ENCODE results near the gene STAT5B.
"Not testable (repeated sequence)": the region's sequence is repeated elsewhere in the genome, so short reads cannot be mapped to it uniquely, and the experiment has no call there.

The STAT5B gene

DNA sequence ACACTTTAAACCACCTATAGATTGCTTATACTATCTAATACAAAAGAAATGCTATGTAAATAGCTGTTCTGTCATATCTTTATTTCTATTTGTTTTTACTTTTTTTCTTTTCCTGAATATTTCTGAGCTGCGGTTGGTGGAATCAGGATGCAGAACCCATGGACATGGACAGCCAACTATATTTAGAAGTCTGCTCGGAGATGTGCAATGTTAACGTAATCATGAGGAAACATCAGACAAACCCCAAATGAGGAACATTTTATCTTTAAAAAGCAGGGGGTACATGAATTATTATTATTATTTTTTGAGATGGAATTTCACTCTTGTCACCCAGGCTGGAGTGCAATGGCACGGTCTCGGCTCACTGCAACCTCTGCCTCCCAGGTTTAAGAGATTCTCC, 50.5 kb downstream of the STAT5B start:
- no peak for DNase-seq

DNA sequence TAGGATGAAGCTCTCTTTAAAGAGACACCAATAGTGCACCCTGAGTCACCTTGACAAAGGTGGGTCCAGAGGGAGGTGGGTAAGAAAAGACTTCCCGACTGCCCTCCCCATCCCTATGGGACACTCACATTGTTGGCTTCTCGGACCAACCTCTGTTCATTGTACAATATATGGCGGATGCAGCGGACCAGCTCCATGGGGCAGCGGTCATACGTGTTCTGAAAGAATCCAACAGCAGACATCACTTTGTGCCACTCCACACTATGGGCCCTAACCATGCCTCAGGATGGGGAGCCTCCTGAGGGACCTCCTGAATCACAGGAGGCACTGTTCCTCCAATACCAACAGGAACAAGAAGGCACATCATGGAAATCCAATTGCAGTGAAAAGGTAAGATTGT, 51.5 kb downstream of the STAT5B start:
- DNase-seq = no peak

DNA sequence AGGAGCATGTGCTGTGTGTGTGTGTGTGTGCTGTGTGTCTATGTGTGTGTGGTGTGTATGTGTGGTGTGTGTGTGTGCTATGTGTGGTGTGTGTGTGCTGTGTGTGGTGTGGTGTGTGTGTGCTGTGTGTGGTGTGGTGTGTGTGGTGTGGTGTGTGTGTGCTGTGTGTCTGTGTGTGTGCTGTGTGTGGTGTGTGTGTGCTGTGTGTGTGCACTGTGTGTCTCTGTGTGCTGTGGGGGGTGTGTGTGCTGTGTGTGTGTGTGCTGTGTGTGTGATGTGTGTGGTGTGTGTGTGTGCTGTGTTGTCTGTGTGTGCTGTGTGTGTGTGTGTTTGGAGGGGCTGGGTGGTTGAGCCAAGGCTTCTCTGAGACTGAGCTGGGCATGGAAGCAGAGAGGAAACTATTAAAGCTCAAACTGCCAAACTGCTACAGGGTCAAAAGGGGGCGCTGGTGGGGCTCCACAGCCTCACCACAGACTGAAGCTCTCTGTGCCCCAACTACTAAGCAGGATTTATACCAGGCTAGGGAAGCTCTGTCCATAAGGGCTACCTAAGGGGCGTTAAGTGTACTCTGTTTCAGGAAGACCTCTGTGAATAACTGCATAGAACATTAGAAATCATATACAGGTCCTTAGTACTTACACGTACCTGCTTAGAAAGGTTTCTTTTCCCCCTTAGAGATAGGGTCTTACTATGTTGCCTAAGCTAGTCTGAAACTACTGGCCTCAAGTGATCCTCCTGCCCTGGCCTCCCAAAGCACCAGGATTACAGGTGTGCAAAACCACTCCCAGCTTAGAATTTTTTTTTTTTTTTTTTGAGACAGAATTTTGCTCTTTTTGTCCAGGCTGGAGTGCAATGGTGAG, 54.1 kb downstream of the STAT5B start:
- DNase-seq = peak; percentile 69

DNA sequence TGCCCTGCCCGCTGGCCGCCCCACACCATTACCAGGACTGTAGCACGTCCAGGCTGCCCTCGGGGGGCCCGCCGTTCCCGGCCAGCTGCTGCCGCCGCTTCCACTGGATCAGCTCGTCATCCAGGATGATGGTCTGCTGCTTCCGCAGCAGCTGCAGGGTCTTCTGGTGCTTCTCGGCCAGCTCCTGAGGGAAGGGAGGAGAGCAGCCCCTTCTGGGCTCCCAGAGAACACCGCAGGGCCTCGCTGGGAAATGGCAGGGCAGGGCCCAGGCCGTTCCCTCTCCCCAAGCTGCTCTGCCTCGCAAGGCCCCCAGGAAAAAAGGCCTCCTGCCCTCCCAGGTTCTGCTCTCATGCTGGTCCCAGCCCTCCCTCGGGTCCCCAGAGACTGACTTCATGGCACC, 56.9 kb downstream of the STAT5B start:
- DNase-seq = not testable (repeated sequence)

DNA sequence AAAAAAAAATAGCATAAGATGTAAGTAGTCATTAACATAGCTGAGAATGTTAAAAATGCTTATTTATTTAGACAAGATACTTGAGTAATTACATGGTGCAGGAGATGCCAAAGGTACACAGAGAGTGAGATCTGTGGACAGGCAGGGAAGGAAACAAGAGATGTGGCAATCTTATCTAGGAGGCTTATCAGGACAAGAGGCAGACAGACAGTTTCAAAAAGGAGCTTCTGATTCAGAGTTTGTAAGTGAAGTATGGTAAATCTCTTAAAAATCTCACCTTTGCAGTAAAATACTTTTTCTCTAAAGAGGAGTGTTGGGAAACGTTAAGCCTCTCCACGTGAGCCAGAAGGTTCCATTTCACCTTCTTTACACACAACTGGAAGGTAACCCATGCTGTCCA, 62.0 kb downstream of the STAT5B start:
- DNase-seq = no peak

DNA sequence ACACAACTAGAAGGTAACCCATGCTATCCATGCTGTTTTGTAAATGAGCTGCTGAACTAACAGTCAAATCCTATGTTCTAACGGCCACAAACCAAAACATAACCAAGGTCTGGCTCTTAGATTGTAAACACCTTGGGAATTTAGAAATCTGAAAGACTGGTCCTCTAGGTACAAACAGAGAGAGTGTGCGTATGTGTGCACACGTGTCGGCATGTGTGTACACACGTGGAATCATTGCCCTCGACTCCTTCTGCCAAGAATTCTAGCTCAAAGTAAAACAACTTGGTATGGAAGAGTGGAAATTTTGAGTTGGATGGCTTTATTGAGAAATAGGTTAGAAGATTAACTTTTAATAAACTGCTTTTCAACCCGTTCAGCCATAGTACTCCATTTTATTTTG, 63.8 kb downstream of the STAT5B start:
- DNase-seq = no peak

DNA sequence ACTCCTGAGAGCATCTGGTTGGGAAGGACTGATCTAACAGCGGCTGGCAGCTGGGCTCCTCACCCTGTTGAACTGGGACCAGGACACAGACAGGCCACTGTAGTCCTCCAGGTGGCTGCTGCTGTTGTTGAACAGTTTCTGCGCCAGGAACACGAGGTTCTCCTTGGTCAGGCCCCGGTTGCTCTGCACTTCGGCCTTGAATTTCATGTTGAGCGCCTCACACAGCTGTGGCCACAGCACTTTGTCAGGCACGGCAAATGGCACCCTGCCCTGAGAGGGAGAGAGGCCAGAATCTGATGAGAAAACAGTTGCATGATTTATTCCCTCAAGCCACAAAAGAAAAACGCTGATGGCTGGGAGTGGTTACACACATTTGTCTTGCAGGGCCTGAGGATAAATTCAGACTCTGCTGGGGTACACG, 64.3 kb downstream of the STAT5B start:
- not testable (repeated sequence) for DNase-seq

DNA sequence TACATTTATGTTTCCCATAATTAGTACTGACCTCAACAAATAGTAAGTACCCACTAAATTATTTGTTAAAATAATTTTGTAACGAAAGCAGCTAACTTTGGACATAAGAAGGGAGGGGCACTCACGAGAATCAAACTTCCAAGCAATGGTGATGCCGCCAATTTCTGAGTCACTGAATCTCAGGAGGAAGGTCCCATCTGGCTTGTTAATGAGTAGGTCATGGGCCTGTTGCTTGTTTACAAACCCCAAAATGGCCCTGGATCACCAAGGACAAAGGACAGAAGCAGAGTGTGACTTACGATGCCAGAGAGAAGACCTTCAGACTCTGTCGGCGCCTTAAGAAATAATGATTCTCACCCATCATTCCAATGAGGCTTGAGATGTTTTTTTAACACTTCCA, 66.1 kb downstream of the STAT5B start:
- DNase-seq = no peak

DNA sequence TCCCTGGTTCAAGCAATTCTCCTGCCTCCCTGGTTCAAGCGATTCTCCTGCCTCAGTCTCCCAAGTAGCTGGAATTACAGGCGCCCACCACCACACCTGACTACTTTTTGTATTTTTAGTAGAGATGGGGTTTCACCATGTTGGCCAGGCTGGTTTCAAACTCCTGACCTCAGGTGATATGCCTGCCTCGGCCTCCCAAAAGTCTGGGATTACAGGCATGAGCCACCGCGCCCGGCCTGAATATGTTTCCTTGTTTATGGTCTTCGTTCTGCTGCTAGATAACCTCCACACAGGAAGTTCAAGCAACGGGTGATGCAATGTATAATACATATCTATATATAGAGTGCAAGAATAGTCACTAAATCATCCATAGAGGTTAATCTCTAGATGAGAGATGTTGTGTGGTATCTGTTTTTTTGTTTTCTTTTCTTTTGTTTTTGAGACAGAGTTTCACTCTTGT, 70.0 kb downstream of the STAT5B start:
- not testable (repeated sequence) for DNase-seq

DNA sequence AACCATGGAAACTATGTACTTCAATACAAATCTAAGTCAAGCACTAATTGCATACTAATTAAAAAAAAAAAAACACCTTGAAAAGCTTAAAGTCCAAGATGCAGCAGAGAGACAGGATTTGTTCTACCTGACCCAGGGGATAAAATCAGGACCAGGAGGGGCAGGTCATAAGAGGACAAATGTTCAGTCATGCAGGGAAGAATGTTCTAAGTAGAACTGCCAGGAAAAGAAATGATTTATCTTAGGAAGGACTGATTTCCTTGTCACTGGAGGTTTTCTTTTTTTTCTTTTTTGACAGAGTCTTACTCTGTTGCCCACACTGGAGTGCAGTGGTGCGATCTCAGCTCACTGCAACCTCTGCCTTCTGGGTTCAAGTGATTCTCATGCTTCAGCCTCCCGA, 72.8 kb downstream of the STAT5B start:
- DNase-seq = no peak

DNA sequence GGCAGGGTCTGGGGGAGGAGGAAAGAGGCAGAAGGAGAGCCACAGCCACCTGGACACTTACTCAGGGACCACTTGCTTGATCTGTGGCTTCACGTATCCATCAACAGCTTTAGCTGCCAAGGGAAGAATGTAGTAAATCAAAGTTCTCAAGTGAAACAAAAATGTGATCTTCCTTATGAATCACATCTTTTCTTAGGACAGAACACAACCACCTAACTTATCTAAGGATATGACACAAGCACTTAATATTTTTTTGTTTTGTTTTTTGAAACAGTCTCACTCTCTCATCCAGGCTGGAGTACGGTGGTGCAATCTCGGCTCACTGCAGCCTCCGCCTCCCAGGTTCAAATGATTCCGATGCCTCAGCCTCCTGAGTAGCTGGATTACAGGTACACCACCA, 73.5 kb downstream of the STAT5B start:
- no peak for DNase-seq

DNA sequence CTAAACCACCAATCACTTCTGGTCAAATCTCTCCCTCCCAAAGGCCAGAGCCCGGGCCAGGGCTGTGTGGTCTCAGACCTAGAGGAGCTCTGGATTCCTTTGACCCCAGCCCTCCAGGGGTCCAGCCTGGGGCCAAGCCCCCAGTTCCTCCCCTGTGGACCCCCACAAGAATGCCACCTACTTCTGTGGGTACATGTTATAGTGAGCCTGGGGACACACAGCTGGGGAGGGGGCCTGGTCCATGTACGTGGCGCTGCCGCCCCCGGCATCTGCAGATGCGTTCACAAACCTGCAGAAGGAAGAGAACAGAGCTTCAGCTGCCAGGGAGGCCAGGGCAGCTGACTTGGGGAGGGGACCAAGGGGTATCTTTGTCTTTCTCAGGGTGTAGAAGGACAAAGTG, 74.0 kb downstream of the STAT5B start:
- DNase-seq = no peak

DNA sequence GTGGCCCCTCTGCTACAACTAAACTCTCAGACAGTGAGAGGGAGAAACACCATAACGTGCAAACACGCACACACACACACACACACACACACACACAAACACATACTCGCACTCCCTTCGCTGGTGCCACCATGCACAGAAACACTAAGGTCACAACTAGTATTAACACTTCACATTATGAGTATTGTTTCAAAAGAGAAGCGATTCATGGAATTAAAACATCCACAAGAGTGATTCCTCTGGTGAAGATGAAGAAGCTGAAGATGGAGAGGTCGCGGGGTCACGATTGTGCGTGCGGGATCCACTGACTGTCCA, 74.8 kb downstream of the STAT5B start:
- DNase-seq = no peak

DNA sequence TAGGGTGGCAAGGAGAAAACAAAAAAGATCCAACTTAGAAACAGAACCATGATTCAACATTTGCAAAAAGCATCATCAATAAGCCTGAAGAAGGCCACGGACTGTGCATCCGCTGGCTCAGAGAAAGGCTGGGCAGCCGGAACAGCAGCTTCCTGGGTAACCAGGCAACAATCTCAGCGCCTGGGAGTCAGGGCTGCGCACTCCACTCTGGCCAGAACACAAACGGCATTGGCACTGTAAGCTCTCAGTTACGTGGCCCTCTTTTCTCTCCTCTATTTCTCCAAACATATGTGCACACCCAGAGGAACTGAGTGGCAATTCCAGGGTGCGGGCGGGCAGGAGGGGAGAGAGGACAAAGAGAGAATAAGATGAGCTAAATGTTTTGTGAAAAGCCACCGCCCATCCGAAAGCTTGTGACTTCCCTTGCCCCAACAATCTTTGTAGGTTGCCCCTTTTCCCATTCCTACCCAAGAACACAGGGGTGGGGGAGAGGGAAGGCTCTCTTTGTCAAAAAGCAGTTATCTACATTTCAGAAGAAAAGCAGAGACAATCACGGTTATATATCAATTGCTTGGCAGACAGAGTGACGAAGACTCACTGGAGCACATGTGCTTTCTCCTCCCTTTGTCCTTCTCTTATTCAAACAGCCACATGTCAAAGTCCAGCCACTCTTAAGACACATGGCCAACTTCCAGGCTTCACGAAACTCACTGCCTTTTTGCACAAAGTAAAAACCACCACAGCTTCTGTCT, 75.3 kb downstream of the STAT5B start:
- DNase-seq = no peak

DNA sequence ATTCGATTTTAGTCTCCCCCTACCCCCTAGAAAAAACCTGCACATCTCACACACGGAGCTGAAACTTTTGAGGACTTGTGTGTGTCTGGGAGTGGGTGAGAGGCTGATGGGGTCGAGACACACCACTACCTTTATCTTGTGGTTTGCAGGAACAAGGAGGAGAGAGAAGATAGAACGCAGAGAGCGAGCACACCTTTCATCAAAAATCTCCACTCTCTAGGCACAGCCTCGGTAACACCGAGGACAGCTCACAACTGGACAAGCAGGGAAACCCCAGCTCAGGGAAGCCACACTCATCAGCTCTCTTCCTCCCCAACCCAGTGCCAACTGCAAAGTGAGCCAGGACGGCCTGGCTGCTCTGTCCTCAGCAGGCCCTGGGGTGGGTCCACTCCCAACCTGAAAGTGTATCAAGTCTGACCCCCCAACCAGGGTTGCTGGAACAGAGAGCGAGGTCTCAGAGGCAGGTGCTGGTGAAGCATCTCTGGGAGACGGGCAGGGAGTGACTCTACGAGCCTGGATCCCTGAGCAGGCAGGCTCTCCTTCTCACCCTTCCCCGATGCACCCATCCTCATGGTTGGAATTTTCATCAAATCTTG, 76.7 kb downstream of the STAT5B start:
- no peak for DNase-seq

DNA sequence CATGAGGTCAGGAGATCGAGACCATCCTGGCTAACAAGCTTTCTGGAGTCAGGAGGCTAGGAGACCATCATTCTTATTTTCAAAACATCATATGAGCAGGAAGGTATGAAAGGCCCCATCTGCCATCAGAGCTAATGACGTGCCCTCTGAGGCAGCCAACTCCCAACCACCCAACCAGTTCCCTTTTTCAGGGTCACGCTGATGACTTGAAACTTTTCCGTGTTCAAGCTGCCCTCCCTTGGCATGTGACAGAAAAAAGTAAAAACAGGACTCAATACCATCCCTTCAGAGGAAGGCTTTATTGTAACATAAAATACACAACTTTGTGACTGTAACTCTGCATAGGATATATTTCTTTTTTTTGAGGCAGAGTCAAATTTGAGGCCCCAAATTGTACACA, 77.3 kb downstream of the STAT5B start:
- no peak for DNase-seq

DNA sequence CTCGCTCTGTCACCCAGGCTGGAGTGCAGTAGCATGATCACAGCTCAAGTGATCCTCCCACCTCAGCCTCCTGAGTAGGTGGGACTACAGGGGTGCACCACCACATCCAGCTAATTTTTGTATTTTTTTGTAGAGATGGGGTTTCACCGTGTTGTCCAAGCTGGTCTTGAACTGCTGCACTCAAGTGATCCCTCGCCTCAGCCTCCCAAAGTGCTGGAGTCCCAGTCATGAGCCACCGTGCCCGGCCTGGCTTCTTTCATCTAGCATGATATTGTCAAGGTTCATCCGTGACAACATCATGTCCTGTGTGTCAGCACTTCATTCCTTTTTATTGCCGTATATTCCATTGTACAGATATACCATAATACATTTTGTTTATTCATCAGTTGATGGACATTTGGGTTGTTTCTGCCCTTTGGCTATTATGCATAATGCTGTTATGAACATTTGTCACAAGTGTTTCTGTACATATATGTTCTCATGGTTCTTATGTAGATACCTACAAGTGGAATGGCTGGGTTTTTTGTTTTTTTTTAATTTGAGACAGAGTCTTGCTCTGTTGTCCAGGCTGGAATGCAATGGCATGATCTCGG, 78.5 kb downstream of the STAT5B start:
- no peak for DNase-seq

DNA sequence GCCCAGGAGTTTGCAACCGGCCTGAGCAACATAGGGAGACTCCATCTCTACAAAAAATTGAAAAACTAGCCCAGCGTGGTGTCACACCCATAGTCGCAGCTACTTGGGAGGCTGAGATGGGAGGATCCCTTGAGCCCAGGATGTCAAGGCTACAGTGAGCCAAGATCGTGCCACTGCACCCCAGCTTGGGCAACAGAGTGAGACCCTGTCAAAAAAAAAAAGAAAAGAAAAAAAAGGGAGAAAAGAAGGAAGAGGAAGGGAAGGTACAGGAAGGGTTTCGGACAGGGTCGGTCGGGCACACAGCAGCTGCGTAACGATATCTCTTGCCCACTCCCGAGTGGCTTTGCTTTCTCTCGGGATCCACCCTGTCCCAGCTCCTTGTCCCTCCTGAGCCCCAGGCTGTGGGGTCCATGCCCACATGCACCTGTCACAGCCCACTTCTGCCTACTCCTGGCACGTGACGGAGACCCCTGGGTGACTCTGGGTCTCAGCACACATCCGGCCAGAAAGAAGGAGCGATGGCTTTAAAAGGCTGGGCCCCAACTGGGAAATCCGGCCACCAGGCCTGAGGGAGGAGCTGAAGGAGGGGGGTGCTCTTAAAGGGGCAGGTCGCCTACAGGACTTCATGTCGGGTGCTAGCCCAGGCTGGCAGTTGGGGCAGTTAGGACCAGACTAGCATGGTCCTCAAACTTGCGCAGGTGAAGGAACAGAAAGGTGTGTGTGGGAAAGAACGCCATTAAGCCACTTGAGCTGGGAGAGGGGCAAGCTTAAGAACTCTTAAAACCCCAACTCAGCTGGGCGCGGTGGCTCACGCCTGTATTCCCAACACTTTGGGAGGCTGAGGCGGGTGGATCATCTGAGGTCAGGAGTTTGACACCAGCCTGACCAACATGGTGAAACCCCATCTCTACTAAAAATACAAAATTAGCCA, 82.0 kb downstream of the STAT5B start, which contains the start of gene GHDC:
Gene GHDC, minus strand, starts transcription at position 526 of the 931 bp plus-strand sequence. CDS start 913 bp downstream, outside the sequence.
- peak; percentile 87 for DNase-seq

DNA sequence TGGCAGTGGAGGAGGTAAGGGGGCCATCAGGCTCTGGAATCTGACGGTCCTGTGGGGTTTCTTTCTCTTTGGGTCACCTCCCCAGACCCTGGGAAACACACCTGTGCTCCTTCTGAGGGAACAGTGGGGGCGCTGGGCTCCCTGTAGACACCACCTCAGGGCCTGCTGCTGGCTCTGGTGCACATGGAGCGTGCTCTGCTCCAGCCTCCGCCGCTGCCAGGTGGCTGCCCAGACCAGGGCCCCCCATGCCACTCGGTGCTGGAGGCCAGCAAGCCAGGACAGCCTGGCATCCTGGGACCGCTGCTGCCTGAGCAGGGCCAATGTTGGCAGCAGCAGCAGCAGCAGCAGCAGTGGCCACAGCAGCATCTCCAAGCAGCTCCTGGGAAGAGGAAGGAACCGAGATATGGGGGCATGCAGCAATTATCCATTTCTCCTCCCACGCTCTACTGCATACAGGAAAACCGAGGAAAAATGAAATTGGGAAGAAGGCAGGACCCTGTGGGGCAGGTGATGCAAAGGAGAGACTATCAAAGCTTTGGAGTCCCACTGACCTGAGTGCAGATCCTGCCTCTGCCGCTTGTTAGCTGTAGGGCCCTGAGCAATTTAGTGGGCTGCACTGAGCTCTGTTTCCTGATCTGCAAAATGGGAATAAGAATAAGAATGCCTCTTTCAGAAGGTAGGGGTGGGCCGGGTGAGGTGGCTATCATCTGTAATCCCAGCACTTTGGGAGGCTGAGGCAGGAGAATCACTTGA, 82.8 kb downstream of the STAT5B start:
- DNase-seq = no peak

DNA sequence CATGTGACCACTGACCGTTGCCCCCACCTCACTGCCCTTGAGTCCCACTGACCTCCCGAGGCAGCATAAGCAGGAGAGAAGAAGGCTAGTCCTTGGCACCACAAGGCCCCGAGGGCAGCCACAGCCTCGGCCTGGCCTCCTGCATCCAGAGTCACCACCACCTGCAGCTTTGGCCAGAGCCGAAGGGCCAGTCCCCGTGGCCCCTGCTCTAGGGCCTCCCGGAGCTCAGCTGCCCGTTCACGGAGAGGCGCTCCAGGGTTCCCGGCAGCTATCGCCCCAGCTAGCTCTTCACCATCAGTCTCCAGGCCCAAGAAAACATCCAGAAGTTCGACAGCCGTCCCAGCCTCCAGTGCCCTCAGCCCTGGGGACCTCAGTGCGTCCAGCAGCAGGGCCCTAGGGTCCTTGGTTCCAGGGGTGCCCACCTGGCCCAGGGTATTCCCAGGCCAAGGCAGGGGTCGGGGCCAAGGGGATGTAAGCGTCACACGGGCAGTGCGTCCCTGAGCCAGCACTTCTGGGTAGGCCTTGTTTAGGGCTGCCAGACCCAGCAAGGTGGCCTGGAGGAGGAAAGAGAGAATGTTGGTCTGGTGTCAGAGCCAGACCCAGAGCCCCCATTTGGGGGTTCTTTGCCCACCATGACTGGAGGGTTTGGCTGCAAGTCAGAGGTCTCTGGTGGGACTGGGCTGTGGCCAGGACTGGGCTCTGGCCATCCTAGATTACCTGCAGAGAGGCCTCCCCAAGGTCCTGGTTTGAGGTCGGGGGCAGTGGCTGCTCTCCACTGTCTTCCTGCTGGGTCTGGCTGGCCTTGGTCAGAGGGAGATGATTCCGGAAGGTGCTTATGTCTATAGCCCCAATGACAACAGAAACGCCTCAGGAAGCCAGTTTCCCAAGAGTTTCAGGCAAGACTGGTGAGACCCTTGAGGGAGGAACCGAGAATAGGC, 83.7 kb downstream of the STAT5B start:
- DNase-seq = no peak

Measured in activated CD4-positive, alpha-beta T cell treated with anti-CD3 and anti-CD28 coated beads for 48 hours (primary cell).